GM03348 (cell line): ENCODE results near the gene BLOC1S2.
"Not testable (repeated sequence)": the region's sequence is repeated elsewhere in the genome, so short reads cannot be mapped to it uniquely, and the experiment has no call there.

Experiments used
- DNase-seq: peaks from one replicate; pipeline ENCODE4 v3.0.0; 2012; ENCODE audit warnings: low spot score

Gene BLOC1S2

GRCh38 chr10:100289641-100290040, 3.2 kb upstream of the BLOC1S2 start:
- no peak for DNase-seq

- no peak for DNase-seq
Measured at GRCh38 chr10:100288196-100288595, 1.7 kb upstream of the BLOC1S2 start.

DNA sequence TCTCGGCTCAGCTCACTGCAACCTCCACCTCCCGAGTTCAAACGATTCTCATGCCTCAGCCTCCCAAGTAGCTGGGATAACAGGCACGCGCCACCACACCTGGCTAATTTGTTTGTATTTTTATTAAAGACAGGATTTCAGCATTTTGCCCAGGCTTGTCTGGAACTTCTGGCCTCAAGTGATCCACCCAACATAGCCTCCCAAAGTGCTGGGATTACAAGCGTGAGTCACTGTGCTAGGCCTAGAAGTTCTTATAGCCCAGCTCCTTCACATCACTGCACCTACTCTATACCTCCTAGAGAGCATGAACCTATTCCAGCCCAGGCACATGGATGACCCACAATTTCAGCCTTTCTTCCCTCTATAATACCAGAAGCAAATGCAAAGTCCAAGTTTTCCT, 1.3 kb upstream of the BLOC1S2 start:
- no peak for DNase-seq

GRCh38 chr10:100285326-100285725, 1.2 kb downstream of the BLOC1S2 start:
- DNase-seq = not testable (repeated sequence)

DNA sequence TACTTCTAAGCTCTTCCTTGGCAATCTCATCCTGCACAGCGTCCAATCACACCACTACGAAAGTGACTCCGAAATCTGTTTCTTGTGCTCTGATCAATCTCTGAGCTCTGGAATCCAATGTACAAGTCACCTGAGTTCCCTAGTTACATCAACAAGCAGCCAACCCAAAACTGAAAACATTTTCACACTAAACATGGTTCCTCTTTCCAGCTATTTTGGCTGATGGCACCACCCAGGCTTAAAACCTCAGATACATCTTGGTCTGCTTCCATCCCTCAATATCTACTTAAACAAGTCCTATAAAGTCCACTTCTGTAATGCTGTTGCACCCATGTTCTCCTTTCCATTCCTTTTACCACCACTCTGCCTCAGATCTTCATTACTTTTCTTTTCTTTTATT, 3.6 kb downstream of the BLOC1S2 start:
- no peak for DNase-seq

GRCh38 chr10:100276971-100277370, 9.5 kb downstream of the BLOC1S2 start:
- DNase-seq = not testable (repeated sequence)

- peak; percentile 91 for DNase-seq
Measured at GRCh38 chr10:100267239-100268104, 19.0 kb downstream of the BLOC1S2 start, which contains the start of gene CWF19L1. TSS of gene CWF19L1 (minus strand) at chr10:100267638. CDS start at chr10:100267593, 45 bp downstream.

DNA sequence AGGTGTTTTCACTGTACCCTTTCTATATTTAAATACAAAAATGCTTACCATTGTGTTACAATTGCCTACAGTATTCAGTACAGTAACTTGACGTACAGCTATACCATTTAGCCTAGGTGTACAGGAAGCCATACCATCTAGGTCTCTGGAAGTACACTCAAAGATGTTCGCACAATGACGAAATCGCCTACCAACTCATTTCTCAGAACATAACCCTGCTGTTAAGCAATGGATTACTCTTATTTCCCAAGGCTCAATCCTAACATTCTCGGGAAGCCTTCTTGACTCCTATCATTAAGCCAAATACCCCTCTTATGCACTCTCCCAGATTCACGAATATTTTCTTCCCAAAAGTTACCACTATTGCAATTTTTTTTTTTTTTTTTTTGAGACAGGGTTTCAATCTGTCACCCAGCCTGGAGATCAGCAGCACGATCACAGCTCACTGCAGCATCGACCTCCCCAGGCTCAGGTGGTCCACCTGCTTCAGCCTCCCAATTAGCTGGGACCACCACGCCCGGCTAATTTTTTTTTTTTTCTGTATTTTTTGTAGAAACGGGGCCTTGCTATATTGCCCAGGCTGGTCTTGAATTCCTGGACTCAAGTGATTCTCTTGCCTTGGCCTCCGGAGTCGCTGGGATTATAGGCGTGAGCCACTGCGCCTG, 20.5 kb downstream of the BLOC1S2 start:
- no peak for DNase-seq

- no peak for DNase-seq
Measured at GRCh38 chr10:100254191-100254590, 32.3 kb downstream of the BLOC1S2 start.

- DNase-seq = no peak
Measured at GRCh38 chr10:100253041-100253440, 33.4 kb downstream of the BLOC1S2 start.

DNA sequence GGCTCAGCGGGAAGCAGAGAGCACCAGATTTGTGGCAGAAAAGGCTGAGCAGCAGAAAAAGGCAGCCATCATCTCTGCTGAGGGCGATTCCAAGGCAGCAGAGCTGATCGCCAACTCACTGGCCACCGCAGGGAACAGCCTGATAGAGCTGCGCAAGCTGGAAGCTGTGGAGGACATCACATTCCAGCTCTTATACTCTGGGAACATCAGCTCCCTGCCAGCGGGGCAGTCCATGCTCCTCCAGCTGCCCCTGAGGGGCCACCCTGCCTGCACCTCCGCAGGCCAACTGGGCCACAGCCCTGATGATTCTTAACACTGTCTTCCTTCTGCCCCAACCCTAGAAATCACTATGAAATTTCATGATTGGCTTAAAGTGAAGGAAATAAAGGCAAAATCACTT, 37.7 kb downstream of the BLOC1S2 start:
- no peak for DNase-seq

- DNase-seq = no peak
Measured at GRCh38 chr10:100245484-100246220, 40.8 kb downstream of the BLOC1S2 start.

GRCh38 chr10:100239851-100240250, 46.6 kb downstream of the BLOC1S2 start:
- DNase-seq = no peak

DNA sequence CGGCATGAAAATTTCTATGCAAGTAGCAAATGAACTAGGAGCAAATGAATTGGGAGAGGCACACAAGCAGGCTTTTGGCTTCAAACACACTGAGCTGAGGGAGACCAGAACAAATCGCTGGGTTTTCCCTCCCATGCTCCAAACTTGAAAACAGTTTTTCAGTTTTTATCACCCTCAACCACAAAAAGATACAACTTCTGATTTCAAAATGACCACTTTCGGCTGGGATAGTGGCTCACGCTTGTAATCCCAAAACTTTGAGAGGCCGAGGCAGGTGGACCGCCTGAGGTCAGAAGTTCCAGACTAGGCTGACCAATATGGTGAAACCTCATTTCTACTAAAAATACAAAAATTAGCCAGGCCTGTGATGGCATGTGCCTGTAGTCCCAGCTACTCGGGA, 48.1 kb downstream of the BLOC1S2 start:
- DNase-seq = no peak

DNA sequence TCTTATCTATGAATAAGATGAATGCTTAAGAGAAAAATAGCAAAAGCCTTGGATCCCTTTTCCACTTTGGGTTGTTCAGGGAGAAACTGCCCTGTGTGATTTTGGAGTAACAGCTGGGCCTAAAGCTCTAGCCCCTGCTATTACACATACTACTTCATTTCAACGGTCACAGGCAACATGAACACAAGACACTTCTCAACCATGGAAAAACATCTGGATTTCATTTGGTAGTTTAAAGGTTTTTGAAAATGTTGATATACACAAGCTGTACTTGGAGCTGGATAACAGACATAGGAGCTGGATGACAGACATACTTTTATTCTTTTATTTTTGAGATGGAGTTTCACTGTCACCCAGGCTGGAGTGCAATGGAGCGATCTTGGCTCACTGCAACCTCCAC, 54.4 kb downstream of the BLOC1S2 start:
- no peak for DNase-seq

- DNase-seq = no peak
Measured at GRCh38 chr10:100229819-100230422, 56.6 kb downstream of the BLOC1S2 start.

- no peak for DNase-seq
Measured at GRCh38 chr10:100223879-100224278, 62.6 kb downstream of the BLOC1S2 start.
